Spleen (tissue), 11 donors: ENCODE measurements around the gene COL26A1. TPM values are rescaled to one million over a fixed set of nuclear protein-coding genes. Genes with fewer than 3 reads are reported as not detected.

Experiments used
- DNase-seq: peaks from one replicate; pipeline ENCODE4 v3.0.0-alpha.2; 2020
- H3K27ac ChIP-seq, 8 donors: fragments of 200-600 bp; sonication (generic) in 7 of 8; 1 replicate in 4 of 8; 2 replicates in 4 of 8; pipeline versions ENCODE4 v1.5.0 to v1.8.0; 2016 to 2021; ENCODE audit warnings: inconsistent platforms in 4 of 8, mild to moderate bottlenecking in 4 of 8, moderate library complexity in 1 of 8
- H3K27me3 ChIP-seq, 7 donors: fragments of 200-600 bp; sonication (generic) in 6 of 7; replicated peaks in 1 of 7; 1 replicate in 4 of 7; 2 replicates in 3 of 7; pipeline versions ENCODE4 v1.5.0 to v1.8.0; 2016 to 2021; ENCODE audit warnings: inconsistent platforms in 3 of 7, mild to moderate bottlenecking in 1 of 7
- H3K36me3 ChIP-seq, 6 donors: fragments of 200-600 bp; sonication (generic) in 5 of 6; 1 replicate in 4 of 6; 2 replicates in 2 of 6; pipeline versions ENCODE4 v1.5.0 to v1.8.0; 2016 to 2021; ENCODE audit warnings: inconsistent platforms in 2 of 6
- H3K4me1 ChIP-seq, 6 donors: fragments of 200-600 bp; sonication (generic) in 5 of 6; 1 replicate in 3 of 6; 2 replicates in 3 of 6; pipeline versions ENCODE4 v1.5.0 to v1.8.0; 2016 to 2021; ENCODE audit warnings: inconsistent platforms in 3 of 6
- H3K4me3 ChIP-seq, 8 donors: fragments of 200-600 bp; sonication (generic) in 7 of 8; 1 replicate in 4 of 8; 2 replicates in 4 of 8; pipeline versions ENCODE4 v1.5.0 to v1.8.0; 2016 to 2021; ENCODE audit warnings: inconsistent platforms in 4 of 8, mild to moderate bottlenecking in 4 of 8, moderate library complexity in 2 of 8
- H3K9me3 ChIP-seq, 8 donors: fragments of 200-600 bp; sonication (generic) in 7 of 8; 1 replicate in 4 of 8; 2 replicates in 4 of 8; pipeline versions ENCODE4 v1.5.0 to v1.8.0; 2016 to 2021; ENCODE audit warnings: inconsistent platforms in 4 of 8
- POLR2A ChIP-seq, 3 donors: fragments of 450-650 bp; IDR thresholded peaks; one replicate each; pipeline ENCODE4 v1.5.1; 2017; ENCODE audit warnings: antibody characterized with exemption in 3 of 3, mild to moderate bottlenecking in 1 of 3
- POLR2AphosphoS5 ChIP-seq, 3 donors: sonication (generic); formaldehyde crosslinking; IDR thresholded peaks; one replicate each; pipeline ENCODE4 v1.5.1; 2017; ENCODE audit warnings: antibody characterized with exemption in 3 of 3
- WGBS, 5 donors: extraction: QIAGEN DNeasy Blood & Tissue Kit in 3 of 5; methylation state at CpG; one replicate each; pipeline versions ENCODE4 v1.1.5 to v1.1.7; 2013 to 2018; 5-methylcytosine and 5-hydroxymethylcytosine counted together
- intact Hi-C: fragments of 100-400 bp; cut with DNase I; formaldehyde crosslinking; loops from one replicate; pipeline ENCODE4 v1.15.0; 2023; ENCODE audit warnings: low total_unique reads
- polyA plus RNA-seq, 3 donors: library from polyadenylated mRNA; stranded (reverse); fragments of 200-250 nt; gene quantifications; one replicate each; pipeline ENCODE4 v1.2.1, GENCODE V29; 2013
- total RNA-seq, 7 donors: library from RNA; depleted of rRNA in 3 of 7; stranded (reverse); fragments of >200 nt in 3 of 7; fragmentation: NEBNext Ultra II Directional in 4 of 7; extraction: Animal tissue kit (Norgen Biotek cat#: 25700) in 4 of 7; gene quantifications; one replicate each; pipeline versions ENCODE4 v1.1.0 to v1.2.1, GENCODE V29; 2016 to 2021
- TF ChIP-seq, protein P1 (sequence below), 11 experiments: fragments of 200-600 bp in 7 of 11; fragments of 450-650 bp in 4 of 11; sonication (generic) in 4 of 11; IDR thresholded peaks in 8 of 11; conservative IDR thresholded peaks in 3 of 11; 1 replicate in 7 of 11; 2 replicates in 4 of 11; pipeline versions ENCODE4 v1.4.0 to v1.8.0; 2016 to 2021; ENCODE audit warnings: antibody characterized with exemption in 11 of 11, inconsistent platforms in 4 of 11, mild to moderate bottlenecking in 1 of 11
- donor health status: healthy with polysubstance abuse.
- donor health status: DM: no; HTN: no; CAD: no; lungs with moderate emphysema.
- donor health status: DM: no; HTN: no; CAD: no.
- donor health status: Bipolar disorder and iron deficiency.
- donor health status: healthy.
- donor health status: DM: no; HTN: no; CAD: no.
- donor health status: DM: yes; HTN: yes; CAD: no.

The COL26A1 gene
- total and polyA plus RNA-seq, 10 donors, result 0.15 to 0.32 (median 0.22) TPM; not detected in 4

DNA sequence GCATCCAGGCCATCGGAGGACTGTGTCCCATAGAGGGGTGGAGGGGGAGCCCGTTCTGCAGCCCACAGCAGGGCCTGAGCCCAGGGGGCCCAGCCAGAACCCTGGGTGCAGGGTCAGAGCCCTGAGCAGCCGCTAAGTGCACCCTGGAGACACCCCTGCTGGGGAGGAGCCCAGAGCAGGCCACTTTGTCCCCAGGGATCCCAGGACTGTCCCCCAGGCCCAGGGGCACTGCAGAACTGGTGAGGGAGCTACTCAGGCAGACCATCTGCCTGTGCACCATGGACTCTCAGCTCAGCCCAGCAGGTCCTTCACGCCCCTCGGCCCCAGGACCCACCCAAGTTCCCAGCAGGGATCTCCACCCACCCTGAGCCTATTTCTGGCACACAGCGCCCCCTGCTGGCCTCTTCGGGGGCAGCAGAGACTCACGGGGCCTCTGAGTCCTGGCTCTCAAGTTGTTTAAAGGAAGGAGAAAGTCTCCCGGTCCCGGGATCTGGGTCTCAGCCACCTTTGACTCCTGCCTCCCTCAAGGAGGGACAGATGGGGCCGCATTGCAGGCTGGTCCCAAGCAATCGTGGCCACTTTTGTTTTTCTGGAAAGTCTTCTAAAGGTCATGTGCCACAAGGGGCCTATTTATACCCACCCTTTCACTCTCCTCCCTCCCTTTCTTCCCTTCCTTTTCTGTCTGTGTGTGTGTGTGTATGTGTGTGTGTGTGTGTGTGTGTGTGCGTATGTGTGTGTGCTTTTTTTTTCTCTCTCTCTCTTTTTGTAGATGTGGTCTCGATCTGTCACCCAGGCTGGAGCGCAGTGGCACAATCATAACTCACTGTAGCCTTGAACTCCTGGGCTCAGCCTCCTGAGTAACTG lies 176.2 kb downstream of the COL26A1 start:
- peak; percentile 88 for DNase-seq
- WGBS, 5 donors, result 20 to 29% (median 25%) methylated on average over 7 to 15 of the region's 15 CpGs

DNA sequence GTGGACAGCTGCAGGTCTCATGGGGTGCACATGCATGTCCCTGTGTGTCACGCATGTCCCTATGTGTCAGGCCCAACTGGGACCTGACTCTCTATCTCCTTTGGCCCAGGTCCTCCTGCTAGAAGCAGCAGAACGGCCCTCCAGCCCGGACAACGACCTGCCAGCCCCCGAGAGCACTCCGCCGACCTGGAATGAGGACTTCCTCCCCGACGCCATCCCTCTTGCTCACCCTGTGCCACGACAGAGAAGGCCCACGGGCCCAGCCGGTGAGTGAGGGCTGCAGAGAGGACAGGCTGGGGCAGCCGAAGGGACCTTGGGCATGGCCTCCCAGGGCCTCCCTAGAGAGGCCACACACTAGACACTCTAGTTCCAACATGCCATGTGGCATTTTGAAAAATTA lies 177.1 kb downstream of the COL26A1 start:
- H3K27ac ChIP-seq, result no peak overlapping the region
- intact Hi-C loops, result loop anchor here (5.0 kb wide), 1 partner anchor 848 kb away; no protein-coding TSS in a partner anchor
- peaks cover 0 to 3% (median 0%) of the 10 kb centered on the region in 8 donors for H3K9me3 ChIP-seq
- no peak for DNase-seq
- H3K36me3 ChIP-seq, result no peaks in the 10 kb centered on the region
- peaks cover 0 to 11% (median 0%) of the 10 kb centered on the region in 7 donors for H3K27me3 ChIP-seq
- H3K4me3 ChIP-seq, result no peak overlapping the region
- H3K4me1 ChIP-seq, result peaks cover 0 to 31% (median 8%) of the 10 kb centered on the region in 6 donors
- WGBS, 5 donors, result 71 to 88% (median 79%) methylated on average over 5 to 13 of the region's 13 CpGs
- TF ChIP-seq POLR2A (IDR thresholded peaks at IDR 0.05), result no peak
- TF ChIP-seq, protein P1, sequence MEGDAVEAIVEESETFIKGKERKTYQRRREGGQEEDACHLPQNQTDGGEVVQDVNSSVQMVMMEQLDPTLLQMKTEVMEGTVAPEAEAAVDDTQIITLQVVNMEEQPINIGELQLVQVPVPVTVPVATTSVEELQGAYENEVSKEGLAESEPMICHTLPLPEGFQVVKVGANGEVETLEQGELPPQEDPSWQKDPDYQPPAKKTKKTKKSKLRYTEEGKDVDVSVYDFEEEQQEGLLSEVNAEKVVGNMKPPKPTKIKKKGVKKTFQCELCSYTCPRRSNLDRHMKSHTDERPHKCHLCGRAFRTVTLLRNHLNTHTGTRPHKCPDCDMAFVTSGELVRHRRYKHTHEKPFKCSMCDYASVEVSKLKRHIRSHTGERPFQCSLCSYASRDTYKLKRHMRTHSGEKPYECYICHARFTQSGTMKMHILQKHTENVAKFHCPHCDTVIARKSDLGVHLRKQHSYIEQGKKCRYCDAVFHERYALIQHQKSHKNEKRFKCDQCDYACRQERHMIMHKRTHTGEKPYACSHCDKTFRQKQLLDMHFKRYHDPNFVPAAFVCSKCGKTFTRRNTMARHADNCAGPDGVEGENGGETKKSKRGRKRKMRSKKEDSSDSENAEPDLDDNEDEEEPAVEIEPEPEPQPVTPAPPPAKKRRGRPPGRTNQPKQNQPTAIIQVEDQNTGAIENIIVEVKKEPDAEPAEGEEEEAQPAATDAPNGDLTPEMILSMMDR (IDR thresholded peaks at IDR 0.05 in 8 of 11, conservative IDR thresholded peaks at IDR 0.05 in 3 of 11), result peak in 2 of 11 experiments; percentile 18 to 20

More for the DNA sequence above, 176.2 kb downstream of the COL26A1 start:
- Histone ChIP-seq H3K4me1 (peaks cover 0 to 31% (median 8%) of the 10 kb centered on the region in 6 donors), H3K4me3 (no peak overlapping the region), H3K36me3 (no peaks in the 10 kb centered on the region), H3K9me3 (peaks cover 0 to 3% (median 0%) of the 10 kb centered on the region in 8 donors), H3K27me3 (peaks cover 0 to 11% (median 0%) of the 10 kb centered on the region in 7 donors), H3K27ac (no peak overlapping the region)
- intact Hi-C loops, result no loop called here
- TF ChIP-seq POLR2AphosphoS5 (IDR thresholded peaks at IDR 0.05), result no peak
- TF ChIP-seq POLR2A (IDR thresholded peaks at IDR 0.05), result no peak
- TF ChIP-seq, protein P1 (IDR thresholded peaks at IDR 0.05 in 8 of 11, conservative IDR thresholded peaks at IDR 0.05 in 3 of 11), result peak in 10 of 11 experiments; percentile 51 to 89 (median 84)

DNA sequence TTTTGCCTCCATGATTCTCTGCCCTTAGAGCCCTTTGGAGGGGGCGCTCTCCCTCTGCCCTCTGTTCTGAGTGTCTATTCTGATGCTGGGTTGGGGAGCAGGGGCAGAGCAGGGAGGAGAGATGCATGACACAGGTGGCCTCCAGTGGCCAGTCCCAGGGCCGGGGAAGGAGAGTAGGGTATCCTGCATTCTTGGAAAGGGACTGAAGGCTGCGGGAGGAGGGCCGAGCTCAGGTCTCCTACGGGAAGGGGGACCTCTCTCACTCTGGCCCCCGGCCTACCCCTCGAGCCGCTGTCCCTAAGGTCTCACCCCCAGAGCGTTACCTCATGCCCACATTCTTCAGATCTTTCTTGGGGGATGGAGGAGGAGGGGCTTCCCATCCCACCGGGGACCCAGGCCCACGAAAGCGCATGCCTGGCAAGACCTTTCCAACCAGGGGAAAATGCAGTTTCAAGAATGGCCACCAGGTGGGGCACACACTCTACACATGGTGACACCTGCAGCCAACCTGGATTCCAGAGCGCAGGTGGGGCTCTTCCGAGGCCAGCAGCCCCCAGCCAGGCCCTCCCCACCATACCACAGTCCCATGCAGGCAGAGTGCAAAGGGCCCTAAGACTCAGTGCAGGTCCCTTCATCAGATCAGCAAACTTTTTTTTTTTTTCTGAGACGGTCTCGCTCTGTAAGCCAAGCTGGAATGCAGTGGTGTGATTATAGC lies 180.0 kb downstream of the COL26A1 start:
- peak; percentile 85 for DNase-seq
- intact Hi-C loops, result loop anchor here (2.0 to 5.0 kb wide), 2 partner anchors 730 to 845 kb away; no protein-coding TSS in a partner anchor
- Histone ChIP-seq H3K4me1 (peaks cover 0 to 12% (median 6%) of the 10 kb centered on the region in 6 donors), H3K27ac (no peak overlapping the region), H3K27me3 (peaks cover 0 to 7% (median 0%) of the 10 kb centered on the region in 7 donors), H3K4me3 (no peak overlapping the region), H3K9me3 (no peaks in the 10 kb centered on the region), H3K36me3 (no peaks in the 10 kb centered on the region)
- WGBS, 5 donors, result 33 to 43% (median 40%) methylated on average over 15 to 16 of the region's 16 CpGs
- no peak for TF ChIP-seq POLR2A (IDR thresholded peaks at IDR 0.05)
- TF ChIP-seq, protein P1 (IDR thresholded peaks at IDR 0.05 in 8 of 11, conservative IDR thresholded peaks at IDR 0.05 in 3 of 11), result peak; percentile 76 to 90 (median 89)
